GM19351 (cell line): Measurements from ENCODE around the gene ACSL6.

ENCODE experiments used
- ATAC-seq: cut with Tn5 transposase; IDR thresholded peaks from one replicate; pipeline ENCODE4 v1.9.1; 2021; ENCODE audit warnings: mild to moderate bottlenecking, moderate library complexity; ENCODE audit not compliant: unreplicated experiment

ACSL6 gene, protein sequence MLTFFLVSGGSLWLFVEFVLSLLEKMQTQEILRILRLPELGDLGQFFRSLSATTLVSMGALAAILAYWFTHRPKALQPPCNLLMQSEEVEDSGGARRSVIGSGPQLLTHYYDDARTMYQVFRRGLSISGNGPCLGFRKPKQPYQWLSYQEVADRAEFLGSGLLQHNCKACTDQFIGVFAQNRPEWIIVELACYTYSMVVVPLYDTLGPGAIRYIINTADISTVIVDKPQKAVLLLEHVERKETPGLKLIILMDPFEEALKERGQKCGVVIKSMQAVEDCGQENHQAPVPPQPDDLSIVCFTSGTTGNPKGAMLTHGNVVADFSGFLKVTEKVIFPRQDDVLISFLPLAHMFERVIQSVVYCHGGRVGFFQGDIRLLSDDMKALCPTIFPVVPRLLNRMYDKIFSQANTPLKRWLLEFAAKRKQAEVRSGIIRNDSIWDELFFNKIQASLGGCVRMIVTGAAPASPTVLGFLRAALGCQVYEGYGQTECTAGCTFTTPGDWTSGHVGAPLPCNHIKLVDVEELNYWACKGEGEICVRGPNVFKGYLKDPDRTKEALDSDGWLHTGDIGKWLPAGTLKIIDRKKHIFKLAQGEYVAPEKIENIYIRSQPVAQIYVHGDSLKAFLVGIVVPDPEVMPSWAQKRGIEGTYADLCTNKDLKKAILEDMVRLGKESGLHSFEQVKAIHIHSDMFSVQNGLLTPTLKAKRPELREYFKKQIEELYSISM

DNA sequence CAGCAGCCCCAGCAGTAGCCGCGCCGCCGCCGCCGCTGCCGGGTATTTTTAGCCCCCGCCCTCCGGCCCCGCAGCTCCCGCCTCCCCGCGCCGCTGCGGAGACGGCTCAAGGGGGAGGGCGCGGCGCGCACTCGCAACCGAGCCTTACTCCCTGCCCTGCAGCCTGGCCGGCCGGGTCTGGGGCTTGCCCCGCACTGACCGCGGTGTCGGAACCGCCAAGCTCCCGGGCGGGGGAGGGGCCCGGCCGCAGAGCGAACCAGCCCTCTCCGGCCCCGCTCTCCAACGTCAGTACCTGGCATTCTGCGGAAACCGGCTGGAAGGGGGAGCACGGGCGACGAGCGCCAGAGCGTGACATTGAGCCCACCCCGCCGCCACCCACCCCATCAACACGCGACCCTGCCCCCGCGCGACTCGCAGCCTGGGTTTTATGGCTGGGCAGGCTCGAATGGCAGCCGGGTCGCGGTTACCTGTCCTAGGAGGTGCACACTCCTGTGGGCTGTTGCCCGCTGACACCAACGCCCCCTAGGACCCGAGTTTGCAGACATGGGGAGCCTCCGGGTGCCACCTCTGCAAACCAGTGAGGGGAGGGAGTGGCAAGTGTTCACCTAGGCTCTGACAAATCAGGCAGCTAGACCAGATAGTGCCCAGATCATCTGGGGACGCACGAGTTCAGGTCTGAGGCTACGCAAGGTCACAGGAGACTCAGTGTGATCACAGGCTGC is at the start of gene ACSL6:
TSS of gene ACSL6 (minus strand) at position 37 of the 722 bp plus-strand sequence. CDS start 105 bp downstream, outside the sequence.
- no peak for ATAC-seq

DNA sequence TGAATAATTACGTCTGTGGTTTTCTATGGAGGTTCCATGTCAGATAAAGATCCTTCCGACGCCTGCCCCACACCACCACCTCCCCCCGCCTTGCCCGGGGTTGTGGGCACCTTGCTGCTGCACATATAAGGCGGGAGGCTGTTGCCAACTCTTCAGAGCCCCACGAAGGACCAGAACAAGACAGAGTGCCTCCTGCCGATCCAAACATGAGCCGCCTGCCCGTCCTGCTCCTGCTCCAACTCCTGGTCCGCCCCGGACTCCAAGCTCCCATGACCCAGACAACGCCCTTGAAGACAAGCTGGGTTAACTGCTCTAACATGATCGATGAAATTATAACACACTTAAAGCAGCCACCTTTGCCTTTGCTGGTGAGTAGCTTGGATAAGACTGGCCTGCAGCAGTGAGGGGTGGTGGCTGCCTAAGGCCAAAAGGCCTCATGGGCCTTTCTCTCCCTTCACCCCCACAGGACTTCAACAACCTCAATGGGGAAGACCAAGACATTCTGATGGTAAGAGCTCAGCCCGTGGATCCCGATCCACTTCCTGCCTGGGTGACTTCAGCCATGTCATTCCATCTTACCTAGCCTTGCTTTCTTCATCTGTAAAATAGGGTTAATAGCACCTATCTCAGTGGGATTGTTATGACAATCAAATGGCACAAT is 49.2 kb upstream of the ACSL6 start, which contains the start of gene IL3:
TSS of gene IL3 (plus strand) at position 155 of the 661 bp plus-strand sequence. CDS start at position 207, 52 bp downstream.
- ATAC-seq: no peak

DNA sequence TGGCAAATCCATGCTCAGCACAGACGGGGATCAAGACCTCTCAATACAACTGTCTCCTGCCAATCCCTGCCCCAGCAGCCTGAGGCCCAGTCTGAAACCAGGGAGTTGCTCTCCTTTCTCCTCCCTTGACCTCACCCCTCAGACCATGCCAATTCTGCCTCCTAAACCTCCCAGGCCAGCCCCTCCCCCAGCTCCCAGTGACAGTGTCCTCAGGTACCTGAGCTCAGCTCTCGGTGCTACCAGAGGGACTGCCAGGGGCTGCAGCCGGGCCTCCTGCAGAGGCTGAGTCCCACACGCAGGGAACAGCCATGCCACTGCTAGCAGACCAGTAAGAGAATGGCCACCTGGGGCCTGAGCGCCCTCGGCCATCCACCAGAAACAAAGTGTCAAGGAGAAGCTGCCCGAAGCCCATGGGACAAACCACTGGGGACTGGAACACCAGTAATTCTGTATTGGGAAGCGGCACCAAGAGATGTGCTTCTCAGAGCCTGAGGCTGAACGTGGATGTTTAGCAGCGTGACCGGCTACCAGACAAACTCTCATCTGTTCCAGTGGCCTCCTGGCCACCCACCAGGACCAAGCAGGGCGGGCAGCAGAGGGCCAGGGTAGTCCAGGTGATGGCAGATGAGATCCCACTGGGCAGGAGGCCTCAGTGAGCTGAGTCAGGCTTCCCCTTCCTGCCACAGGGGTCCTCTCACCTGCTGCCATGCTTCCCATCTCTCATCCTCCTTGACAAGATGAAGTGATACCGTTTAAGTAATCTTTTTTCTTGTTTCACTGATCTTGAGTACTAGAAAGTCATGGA is 48.4 kb upstream of the ACSL6 start:
- ATAC-seq: no peak

DNA sequence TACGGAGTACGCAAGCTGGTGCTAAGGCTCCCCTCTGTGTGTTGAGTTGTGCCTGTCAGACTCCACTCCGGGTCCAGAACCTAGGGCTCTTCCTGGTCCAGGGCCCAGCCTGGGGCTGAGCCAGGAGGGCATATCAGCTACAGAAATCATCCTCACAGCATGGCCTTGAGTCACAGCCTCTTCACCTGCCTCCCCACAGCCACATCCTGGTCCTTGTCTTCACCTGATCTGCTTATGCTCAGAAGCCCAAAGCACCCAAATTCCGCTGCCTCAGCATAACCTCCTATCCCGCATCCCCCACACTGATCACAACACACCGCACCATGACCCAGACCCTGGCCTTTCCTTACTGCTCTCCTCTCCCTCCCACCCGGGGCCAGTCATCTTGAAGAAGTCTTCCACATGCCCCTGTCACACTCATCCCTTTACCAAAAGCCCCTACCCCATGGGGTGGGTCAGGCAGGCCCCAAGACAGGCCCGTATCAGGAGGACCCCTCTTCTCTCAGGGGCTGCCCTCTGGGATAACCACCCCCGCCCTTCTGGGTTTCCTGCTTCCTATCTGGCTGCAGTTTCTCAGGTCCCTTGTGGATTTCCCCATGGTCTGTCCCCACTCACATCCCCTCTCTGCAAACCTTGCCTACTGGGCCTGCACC is 47.7 kb upstream of the ACSL6 start:
- ATAC-seq: no peak

DNA sequence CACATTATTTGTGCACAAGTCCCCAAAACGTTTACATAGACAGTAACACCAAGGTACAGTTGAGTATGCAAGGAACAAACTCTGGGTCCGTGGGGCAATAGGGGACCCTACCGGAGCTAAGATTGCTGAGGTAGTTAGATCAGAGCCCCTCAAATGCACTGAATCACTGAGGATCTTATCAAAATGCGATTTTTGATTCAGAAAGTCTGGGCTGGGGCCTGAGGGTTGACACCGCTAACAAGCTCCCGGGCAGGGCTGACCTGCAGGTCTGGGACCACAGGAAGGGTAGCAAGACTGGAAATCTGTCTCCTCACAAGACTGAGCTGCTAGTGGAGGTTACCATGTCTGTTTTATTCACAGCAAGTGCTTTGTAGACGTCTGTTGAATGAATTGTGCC is 47.2 kb upstream of the ACSL6 start:
- ATAC-seq: no peak

DNA sequence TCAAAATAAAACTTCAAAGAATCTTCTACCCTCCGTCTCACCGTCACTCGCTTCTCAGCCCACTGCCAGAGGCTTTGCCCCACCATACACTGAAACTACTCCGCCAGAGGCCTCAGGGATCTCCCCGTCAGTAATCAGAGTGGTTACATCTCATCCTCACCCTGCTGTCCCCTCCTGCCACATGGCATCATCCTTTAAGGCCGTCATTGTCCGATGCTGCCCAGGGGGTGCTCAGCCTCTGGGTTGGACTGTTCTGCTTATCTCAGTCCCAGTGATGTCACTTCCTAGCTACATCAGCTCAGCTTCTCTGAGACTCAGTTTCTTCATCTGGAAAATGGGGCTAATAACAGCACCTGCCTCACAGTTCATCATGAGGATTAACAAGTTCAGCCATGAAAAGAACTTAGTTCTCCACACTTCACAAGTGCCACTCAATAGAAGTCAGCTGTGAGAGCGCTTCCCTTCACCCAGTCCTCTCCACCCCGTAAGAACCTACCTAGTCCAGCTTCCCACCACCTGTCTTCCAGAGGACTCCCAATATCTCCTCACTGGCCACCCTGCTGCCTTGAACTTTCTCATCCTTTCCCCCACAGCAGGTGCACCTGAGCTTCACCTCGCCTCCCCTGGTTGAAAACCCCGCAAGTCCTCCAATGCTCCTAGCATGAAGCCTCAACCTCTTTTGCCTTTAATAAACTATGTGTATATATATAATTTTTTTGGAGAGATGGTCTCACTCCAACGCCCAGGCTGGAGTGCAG is 46.2 kb upstream of the ACSL6 start:
- no peak for ATAC-seq

DNA sequence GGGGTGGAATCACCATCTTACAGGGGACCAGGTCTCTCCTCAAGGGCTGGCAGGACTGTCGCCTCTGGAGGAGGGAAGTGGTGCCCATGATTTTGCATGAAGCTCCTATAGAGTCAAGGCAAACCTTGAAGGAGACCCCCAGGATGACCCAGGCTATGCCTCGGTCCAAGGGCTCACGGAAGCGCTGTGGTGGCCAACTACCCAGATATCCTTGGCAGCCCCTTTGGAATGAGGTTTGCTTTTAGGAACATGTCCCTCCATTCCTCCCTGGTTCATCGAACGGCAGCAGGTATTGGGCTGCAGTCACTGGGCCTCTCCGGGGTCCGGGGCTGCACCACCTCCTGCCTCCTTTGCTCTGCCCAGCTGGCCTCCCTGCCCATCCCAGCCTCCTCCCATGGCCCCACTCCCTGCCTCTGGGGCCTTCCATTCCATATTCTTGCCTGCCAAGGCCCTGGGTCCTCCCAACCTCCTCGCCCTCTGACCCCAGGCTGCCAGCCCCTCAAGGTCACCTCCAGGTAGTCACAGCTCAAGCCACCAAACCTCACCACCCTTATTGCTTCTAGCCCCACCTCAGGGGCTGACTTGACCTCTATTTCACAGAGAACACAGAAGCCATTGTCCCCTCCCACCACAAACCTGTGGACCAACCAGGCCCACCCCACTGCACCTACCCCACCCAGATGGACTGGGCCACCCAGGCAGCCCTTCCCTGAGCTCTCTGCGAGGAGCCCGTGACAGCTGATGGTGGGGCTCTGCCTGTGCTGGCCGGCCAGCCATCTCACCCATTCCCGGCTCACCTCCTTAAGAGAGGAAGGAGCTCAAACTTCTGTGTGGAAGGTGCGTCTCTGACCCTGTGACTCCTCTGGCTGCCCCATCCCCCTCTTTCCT is 45.4 kb upstream of the ACSL6 start:
- no peak for ATAC-seq

DNA sequence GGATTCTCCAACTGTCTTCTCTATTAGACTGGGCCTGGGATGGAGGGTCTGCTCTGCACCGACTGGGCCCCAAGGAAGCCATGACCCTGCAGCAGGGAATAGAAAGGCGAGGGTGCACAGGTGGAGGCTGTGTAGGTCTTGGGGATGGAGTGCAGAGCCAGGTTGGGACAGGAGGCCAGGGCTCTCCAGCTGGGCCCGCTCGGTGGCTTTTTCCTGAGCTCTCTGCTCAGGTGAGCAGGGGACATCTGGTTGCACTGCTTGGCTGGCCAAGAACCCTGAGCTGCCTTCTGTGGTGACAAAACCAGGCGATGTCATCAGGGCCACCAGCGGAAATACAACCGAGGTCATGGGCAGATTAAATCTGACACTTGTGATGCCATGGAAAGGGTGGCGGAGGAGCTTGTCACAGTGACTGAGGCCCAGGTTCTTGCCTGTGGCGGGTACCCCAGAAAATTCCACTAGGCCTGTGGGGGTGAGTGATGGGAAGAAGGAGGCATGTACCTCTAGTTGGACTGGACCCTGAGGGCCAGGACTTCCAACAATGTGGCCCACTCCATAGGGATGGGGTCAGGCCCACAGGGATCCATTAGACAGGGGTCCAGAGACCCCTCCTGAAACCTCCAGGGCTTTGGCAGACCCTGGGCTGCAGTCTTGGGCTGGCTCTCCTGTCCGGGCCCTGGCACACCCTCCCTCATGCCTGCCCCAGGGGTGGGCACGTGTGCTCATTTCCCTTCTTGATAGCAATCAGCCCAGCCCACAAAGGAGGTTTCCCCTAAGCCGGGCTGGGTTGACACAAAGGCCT is 44.6 kb upstream of the ACSL6 start:
- no peak for ATAC-seq

DNA sequence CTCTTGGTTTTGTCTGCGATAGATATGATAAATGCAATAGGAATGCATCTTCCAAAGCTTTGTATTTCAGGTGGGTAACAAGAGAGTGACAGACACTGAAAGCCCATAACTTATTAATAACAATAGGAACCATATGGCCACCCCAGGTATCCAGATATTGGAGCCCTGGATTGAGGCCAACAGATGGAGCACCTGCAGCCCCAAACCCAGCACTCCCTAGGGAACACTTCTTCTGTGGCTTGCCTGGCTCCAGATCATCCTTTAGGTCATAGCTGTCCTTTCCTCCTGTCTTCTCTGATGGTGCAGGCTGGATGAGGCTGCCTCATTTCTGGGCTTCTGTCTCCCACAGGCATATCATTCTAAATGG is 44.0 kb upstream of the ACSL6 start:
- ATAC-seq: no peak

DNA sequence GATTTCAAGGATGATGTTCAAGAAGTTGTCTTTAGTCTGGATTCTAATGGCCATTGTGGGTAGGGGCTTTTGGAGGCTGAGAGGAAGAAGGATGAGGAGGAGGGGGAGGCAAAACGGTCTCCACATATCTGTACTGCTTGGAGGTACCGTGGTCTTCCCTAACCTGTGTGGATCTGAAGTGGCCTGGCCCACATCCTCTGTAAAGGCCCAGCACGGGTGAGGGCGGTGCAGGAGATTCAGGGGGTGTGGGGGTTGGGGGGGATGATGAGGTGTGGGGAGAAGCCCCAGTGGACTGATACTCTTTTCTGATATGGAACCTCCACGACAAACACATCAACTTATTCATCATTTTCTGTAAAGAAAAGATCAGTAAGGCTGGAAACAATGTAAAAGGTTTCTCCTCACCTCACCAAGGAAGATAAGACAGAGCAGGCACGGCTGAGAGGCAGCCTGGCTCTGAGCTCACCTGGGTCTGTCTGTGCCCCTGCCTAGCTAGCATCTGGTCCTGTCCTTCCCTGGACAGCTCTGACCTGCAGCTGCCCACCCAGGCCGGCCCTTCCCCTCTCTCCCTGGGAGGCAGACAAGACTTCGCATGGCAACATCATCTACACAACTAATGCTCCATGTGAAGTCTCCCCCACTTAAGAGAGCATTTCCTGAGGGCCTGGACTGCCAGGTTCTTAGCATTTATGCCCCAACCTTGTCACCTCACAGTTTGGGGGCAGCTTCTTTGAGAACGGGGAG is 43.4 kb upstream of the ACSL6 start:
- ATAC-seq: no peak

DNA sequence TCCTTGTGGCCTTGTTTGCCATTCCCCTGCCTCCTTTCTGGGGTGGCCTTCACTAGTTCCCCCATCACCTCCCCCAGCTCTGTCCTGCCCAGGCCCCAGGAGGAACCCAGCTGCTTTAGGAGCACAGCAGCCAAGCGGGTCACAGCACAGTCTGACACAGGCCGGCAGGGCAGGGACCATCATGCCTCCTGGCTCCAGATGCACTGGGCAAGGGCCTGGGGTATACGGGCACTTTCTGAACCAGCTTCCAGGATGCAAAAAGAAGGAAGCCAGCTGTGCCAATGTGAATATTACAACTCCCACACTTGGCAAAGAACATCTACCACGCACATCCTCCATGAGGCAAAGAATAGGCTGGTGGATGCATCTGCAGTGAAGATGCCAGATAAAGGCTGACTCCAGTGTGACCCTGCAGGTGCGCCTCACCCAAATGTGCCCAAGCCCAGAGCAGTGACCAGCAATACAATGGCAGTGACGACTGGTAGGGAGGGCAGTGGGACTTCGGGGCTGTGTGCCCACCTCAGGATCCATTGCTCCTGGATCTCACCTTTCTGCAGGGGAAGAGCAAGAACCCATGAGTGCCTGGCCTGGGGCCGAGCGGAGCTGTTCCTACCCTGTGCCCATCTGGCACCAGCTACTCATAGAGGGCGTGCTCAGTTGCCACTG is 42.7 kb upstream of the ACSL6 start:
- no peak for ATAC-seq

DNA sequence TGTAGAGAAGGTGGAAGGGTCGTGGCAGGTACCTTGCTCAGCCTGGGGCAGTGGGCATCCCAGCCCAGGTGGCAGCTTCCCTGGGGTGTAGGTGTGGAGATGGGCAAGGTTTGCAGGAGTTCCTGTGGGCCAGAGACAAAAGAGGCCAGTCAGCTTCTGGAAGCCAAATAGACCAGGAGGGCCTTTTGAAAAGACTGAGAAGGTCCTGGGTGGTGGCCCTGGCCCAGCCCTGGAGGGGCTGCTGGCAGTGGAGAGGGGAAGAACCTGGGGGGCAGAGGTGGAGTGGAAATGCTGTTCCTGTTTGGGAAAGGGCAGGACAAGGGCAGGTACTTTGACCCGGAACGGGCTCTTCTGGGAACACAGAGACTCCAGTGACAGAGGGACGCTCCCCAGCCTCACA is 42.0 kb upstream of the ACSL6 start:
- ATAC-seq: no peak

DNA sequence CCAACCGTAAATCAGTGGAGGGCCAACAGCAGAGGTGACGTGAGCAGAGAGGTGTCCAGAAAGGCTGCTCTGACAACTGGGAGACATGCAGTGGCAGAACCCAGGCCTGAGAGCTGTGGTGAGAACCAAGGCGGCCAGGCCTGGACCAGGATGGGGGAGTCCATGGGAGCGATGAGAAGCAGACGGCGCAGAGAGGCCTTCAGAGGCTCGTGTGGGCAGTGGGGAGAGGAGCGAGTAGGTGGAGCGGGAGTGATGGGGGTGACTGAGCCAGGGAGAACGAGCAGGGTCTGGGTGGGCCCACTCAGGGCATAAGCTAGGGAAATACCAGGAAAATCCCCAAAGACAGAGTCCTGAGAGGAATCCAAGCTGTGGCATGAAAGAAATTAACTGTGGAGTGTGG is 41.1 kb upstream of the ACSL6 start:
- ATAC-seq: no peak

DNA sequence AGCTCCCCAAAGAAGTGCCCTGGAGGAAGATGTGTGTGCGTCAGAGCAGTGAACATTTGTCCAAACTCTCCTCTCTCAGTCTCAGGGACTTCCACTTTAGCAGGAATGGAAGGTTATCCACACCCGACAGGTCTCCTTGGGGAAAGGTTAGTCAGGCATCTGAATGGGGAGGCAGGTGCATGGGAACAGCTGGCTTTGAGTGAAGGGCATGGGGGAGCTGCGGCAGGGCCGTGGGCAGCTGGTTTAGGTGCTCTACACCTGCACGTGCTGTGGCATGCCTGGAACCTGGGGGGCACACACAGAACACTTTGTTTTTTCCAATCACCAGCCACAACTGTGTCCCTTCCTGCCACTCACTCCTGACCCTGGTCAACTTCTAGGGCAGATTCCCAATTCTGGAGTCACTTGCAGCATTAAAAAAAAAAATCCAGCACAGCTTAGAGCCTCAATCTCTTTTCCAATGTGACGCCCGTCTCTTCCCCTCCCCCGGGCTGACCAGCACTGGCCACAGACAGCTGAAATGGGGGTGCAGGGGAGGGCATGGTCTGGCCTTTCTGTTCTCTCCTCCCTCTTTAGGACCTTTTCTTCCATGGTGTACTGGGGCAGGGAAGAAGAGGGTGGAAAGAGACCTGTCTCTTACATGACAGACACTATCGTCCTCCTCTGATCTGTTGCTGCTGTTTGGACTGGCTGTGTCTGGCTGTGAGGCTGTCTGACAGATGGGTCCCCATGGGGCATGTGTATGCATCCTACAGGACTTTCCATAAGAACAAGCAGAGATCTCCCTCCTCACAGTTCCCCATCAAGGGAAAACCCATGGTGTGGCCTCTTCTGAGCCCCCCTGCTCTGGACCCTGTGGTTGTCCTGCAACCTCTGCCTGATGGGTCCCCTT is 39.4 kb upstream of the ACSL6 start:
- ATAC-seq: no peak

DNA sequence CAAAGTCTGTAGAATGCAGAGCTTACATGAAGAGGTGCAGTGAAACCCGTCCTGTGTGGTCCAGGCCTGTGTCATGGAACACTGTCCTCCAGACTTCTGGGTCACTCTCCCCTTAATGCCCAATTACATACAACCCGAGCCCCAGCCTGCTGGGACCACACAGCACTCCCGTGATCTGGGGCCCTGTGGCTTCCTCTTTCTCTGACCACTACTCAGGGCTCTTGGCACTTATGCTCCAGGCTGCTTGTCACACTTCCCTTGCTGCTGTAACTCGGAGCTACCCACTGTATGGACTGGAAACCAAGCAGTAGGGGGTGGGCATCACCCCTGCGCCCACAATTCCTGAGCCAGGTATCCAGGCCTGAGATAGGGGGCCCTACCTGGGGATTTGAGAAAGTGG is 38.7 kb upstream of the ACSL6 start:
- no peak for ATAC-seq
